SW 1271 (cell line): ENCODE measurements around the gene ASPHD1.
"Not testable (repeated sequence)": the region's sequence is repeated elsewhere in the genome, so short reads cannot be mapped to it uniquely, and the experiment has no call there.

Experiments
- DNase-seq, 2 experiments: peaks; one replicate each; lab custom pipeline; 2025; lab: John Stamatoyannopoulos, UW

Gene ASPHD1

GRCh38 chr16:29900102-29900887 lies at the start of gene ASPHD1:
Gene ASPHD1, plus strand, starts transcription at chr16:29900488. Its CDS starts 484 bp downstream, at chr16:29900972.
- DNase-seq: peak; percentile 49 to 73

- no peak for DNase-seq
Measured at GRCh38 chr16:29850998-29851397, 49.3 kb upstream of the ASPHD1 start.

- DNase-seq: no peak
Measured at GRCh38 chr16:29852654-29853053, 47.6 kb upstream of the ASPHD1 start.

GRCh38 chr16:29854520-29855100 lies 45.7 kb upstream of the ASPHD1 start:
- DNase-seq: peak in 1 of 2 experiments; percentile 21

GRCh38 chr16:29857133-29857760 lies 43.0 kb upstream of the ASPHD1 start:
- DNase-seq: no peak

GRCh38 chr16:29858149-29858849 lies 42.0 kb upstream of the ASPHD1 start:
- DNase-seq: no peak

- no peak for DNase-seq
Measured at GRCh38 chr16:29858974-29859373, 41.3 kb upstream of the ASPHD1 start.

- DNase-seq: no peak
Measured at GRCh38 chr16:29860218-29860617, 40.1 kb upstream of the ASPHD1 start.

GRCh38 chr16:29862383-29862883 lies 37.9 kb upstream of the ASPHD1 start:
- peak in 1 of 2 experiments; percentile 54 for DNase-seq

- peak; percentile 97 to 98 for DNase-seq
Measured at GRCh38 chr16:29862884-29863668, 37.2 kb upstream of the ASPHD1 start, which contains the start of gene CDIPT. Gene CDIPT, minus strand, starts transcription at chr16:29863226. Its CDS starts 369 bp downstream, at chr16:29862857.

- DNase-seq: no peak
Measured at GRCh38 chr16:29863669-29863984, 36.7 kb upstream of the ASPHD1 start.

- DNase-seq: no peak
Measured at GRCh38 chr16:29864205-29864604, 36.1 kb upstream of the ASPHD1 start.

GRCh38 chr16:29868396-29869009 lies 31.8 kb upstream of the ASPHD1 start:
- DNase-seq: no peak

- not testable (repeated sequence) for DNase-seq
Measured at GRCh38 chr16:29869067-29869466, 31.2 kb upstream of the ASPHD1 start.

- DNase-seq: no peak
Measured at GRCh38 chr16:29871822-29872546, 28.3 kb upstream of the ASPHD1 start.

GRCh38 chr16:29873319-29873718 lies 27.0 kb upstream of the ASPHD1 start:
- DNase-seq: no peak

GRCh38 chr16:29875206-29875605 lies 25.1 kb upstream of the ASPHD1 start:
- no peak for DNase-seq

- no peak for DNase-seq
Measured at GRCh38 chr16:29876217-29876593, 24.1 kb upstream of the ASPHD1 start.

- no peak for DNase-seq
Measured at GRCh38 chr16:29876594-29877249, 23.6 kb upstream of the ASPHD1 start.
